Natural killer cell (primary cell): ENCODE data around the gene CYP4F3. TPM values are rescaled to one million over a fixed set of nuclear protein-coding genes. Genes with fewer than 3 reads are reported as not detected.
"Not testable (repeated sequence)": the region's sequence is repeated elsewhere in the genome, so short reads cannot be mapped to it uniquely, and the experiment has no call there.

Experiments
- ATAC-seq, 3 donors: fragments of 150-1000 bp in 2 of 3; fragments of 200-7000 bp in 1 of 3; cut with Tn5 transposase; 1 replicate in 1 of 3; 2 replicates in 2 of 3; pipeline ENCODE4 v1.10.0; 2021; ENCODE audit warnings: mild to moderate bottlenecking in 2 of 3, moderate library complexity in 2 of 3
- DNase-seq, 2 donors: peaks; one replicate each; pipeline versions ENCODE4 v3.0.0 to v3.0.0-alpha.2; 2013 to 2021; ENCODE audit warnings: mixed read lengths in 1 of 2
- H3K27ac ChIP-seq: one replicate; pipeline ENCODE4 v1.5.1; 2013; ENCODE audit warnings: mild to moderate bottlenecking, low read length
- H3K27me3 ChIP-seq: one replicate; pipeline ENCODE4 v1.6.1; 2013; ENCODE audit warnings: low read length; ENCODE audit not compliant: control insufficient read depth, insufficient read depth
- H3K36me3 ChIP-seq: one replicate; pipeline ENCODE4 v1.6.1; 2013; ENCODE audit warnings: low read length; ENCODE audit not compliant: control insufficient read depth, insufficient read depth
- H3K4me1 ChIP-seq: one replicate; pipeline ENCODE4 v1.6.1; 2013; ENCODE audit warnings: low read length; ENCODE audit not compliant: control insufficient read depth, insufficient read depth
- H3K4me3 ChIP-seq: one replicate; pipeline ENCODE4 v1.5.1; 2013; ENCODE audit warnings: low read length
- H3K9me3 ChIP-seq: one replicate; pipeline ENCODE4 v1.6.1; 2013; ENCODE audit warnings: low read length; ENCODE audit not compliant: control insufficient read depth, insufficient read depth
- H3K27ac Mint-ChIP-seq, 2 donors: one replicate each; pipeline ENCODE4 v1.8.0; 2022; ENCODE audit warnings: mild to moderate bottlenecking in 2 of 2, mixed read lengths in 2 of 2, moderate library complexity in 1 of 2
- H3K27me3 Mint-ChIP-seq, 2 donors: one replicate each; pipeline ENCODE4 v1.8.0; 2022; ENCODE audit warnings: low read depth in 2 of 2, mixed read lengths in 2 of 2
- H3K36me3 Mint-ChIP-seq: one replicate; pipeline ENCODE4 v1.8.0; 2022; ENCODE audit warnings: mixed read lengths
- H3K4me1 Mint-ChIP-seq, 2 donors: one replicate each; pipeline ENCODE4 v1.8.0; 2022; ENCODE audit warnings: mixed read lengths in 2 of 2
- H3K4me3 Mint-ChIP-seq: one replicate; pipeline ENCODE4 v1.8.0; 2022; ENCODE audit warnings: mild to moderate bottlenecking, moderate library complexity, mixed read lengths
- H3K9me3 Mint-ChIP-seq, 2 donors: one replicate each; pipeline ENCODE4 v1.8.0; 2022; ENCODE audit warnings: mixed read lengths in 2 of 2
- CTCF ChIP-seq: fragments of 200-600 bp; IDR thresholded peaks from one replicate; pipeline ENCODE4 v1.8.0; 2022; ENCODE audit warnings: antibody characterized with exemption
- WGBS: methylation state at CpG from one replicate; pipeline ENCODE4 v1.1.7; 2013; ENCODE audit warnings: missing lambda C conversion rate; ENCODE audit not compliant: insufficient coverage; 5-methylcytosine and 5-hydroxymethylcytosine counted together
- intact Hi-C: fragments of 100-400 bp; cut with micrococcal nuclease; formaldehyde crosslinking; loops from one replicate; pipeline ENCODE4 v1.14.2; 2022
- total RNA-seq, 4 donors: library from RNA; stranded (reverse); fragments of 120-200 nt in 1 of 4; gene quantifications; one replicate each; pipeline versions ENCODE4 v1.2.3 to v1.2.4, GENCODE V29; 2013 to 2022

Gene CYP4F3
- total RNA-seq, 3 donors from 2014 or later (not counting 1 experiment from before 2014, with no cell fraction given): 0.07 to 3.4 TPM; not detected in 1

- Histone ChIP-seq H3K36me3 (no peaks in the 10 kb centered on the region), H3K27ac (no peak overlapping the region), H3K9me3 (no peaks in the 10 kb centered on the region), H3K4me3 (no peak overlapping the region), H3K27me3 (no peaks in the 10 kb centered on the region), H3K4me1 (peaks cover 3% of the 10 kb centered on the region)
- Mint-ChIP-seq H3K9me3 (peaks cover 0 to 5% of the 10 kb centered on the region in 2 donors), H3K27me3 (peaks cover 7 to 17% of the 10 kb centered on the region in 2 donors), H3K4me3 (no peak overlapping the region), H3K4me1 (no peaks in the 10 kb centered on the region), H3K27ac (no peak overlapping the region), H3K36me3 (no peaks in the 10 kb centered on the region)
- intact Hi-C loops: no loop called here
- DNase-seq (peak in 1 of 2 donors; percentile 47), ATAC-seq (peak in 1 of 3 donors; percentile 48)
- 37% methylated on average over 9 of the region's 9 CpGs for WGBS
- no peak for TF ChIP-seq CTCF
Measured at GRCh38 chr19:15673176-15673654, 32.5 kb downstream of the CYP4F3 start.

- 86% methylated on average over 1 of the region's 3 CpGs for WGBS
- H3K9me3 Mint-ChIP-seq: peaks cover 0 to 5% of the 10 kb centered on the region in 2 donors
- DNase-seq: peak in 1 of 2 donors; percentile 15
- no peaks in the 10 kb centered on the region for H3K36me3 Mint-ChIP-seq
- Histone ChIP-seq H3K36me3 (no peaks in the 10 kb centered on the region), H3K27me3 (no peaks in the 10 kb centered on the region), H3K4me3 (no peak overlapping the region), H3K9me3 (no peaks in the 10 kb centered on the region), H3K4me1 (peaks cover 3% of the 10 kb centered on the region), H3K27ac (no peak overlapping the region)
- no peak for TF ChIP-seq CTCF
- no peak for ATAC-seq
- intact Hi-C loops: no loop called here
- no peaks in the 10 kb centered on the region for H3K4me1 Mint-ChIP-seq
- H3K27ac Mint-ChIP-seq: no peak overlapping the region
- H3K27me3 Mint-ChIP-seq: peaks cover 13 to 20% of the 10 kb centered on the region in 2 donors
- no peak overlapping the region for H3K4me3 Mint-ChIP-seq
Measured at GRCh38 chr19:15675560-15675959, 34.9 kb downstream of the CYP4F3 start.

GRCh38 chr19:15679089-15679488, 38.4 kb downstream of the CYP4F3 start:
- H3K27ac Mint-ChIP-seq: no peak overlapping the region
- TF ChIP-seq CTCF: no peak
- no peak for DNase-seq
- H3K4me3 ChIP-seq: no peak overlapping the region
- no peaks in the 10 kb centered on the region for H3K9me3 ChIP-seq
- 36% methylated on average over 2 of the region's 4 CpGs for WGBS
- no peaks in the 10 kb centered on the region for H3K36me3 Mint-ChIP-seq
- intact Hi-C loops: no loop called here
- H3K9me3 Mint-ChIP-seq: peaks cover 0 to 5% of the 10 kb centered on the region in 2 donors
- H3K27me3 ChIP-seq: no peaks in the 10 kb centered on the region
- no peaks in the 10 kb centered on the region for H3K4me1 Mint-ChIP-seq
- no peak overlapping the region for H3K4me3 Mint-ChIP-seq
- no peak overlapping the region for H3K27ac ChIP-seq
- H3K4me1 ChIP-seq: no peaks in the 10 kb centered on the region
- H3K27me3 Mint-ChIP-seq: peaks cover 21 to 30% of the 10 kb centered on the region in 2 donors
- H3K36me3 ChIP-seq: no peaks in the 10 kb centered on the region
- no peak for ATAC-seq

GRCh38 chr19:15679865-15680264, 39.2 kb downstream of the CYP4F3 start:
- DNase-seq, H3K27ac Mint-ChIP-seq, H3K9me3 ChIP-seq, H3K36me3 ChIP-seq, intact Hi-C loops, ATAC-seq, H3K4me3 Mint-ChIP-seq, H3K36me3 Mint-ChIP-seq, H3K4me1 Mint-ChIP-seq, H3K27ac ChIP-seq, H3K27me3 ChIP-seq, H3K4me1 ChIP-seq, H3K9me3 Mint-ChIP-seq, H3K4me3 ChIP-seq: not testable (repeated sequence)
- H3K27me3 Mint-ChIP-seq: peaks cover 21 to 35% of the 10 kb centered on the region in 2 donors
- WGBS: 64% methylated on average over 3 of the region's 4 CpGs
